SK-N-MC (cell line): ENCODE data around the gene SYNJ2.
A peak's percentile ranks its signal among the peaks of the same experiment; 100 is the strongest.

Experiments used
- DNase-seq: peaks from one replicate; pipeline ENCODE4 v3.0.0-alpha.2; 2011; ENCODE audit warnings: low read depth, low spot score
- H3K27ac ChIP-seq: fragments of 200-600 bp; sonication (generic); 2 replicates; pipeline ENCODE4 v1.5.1; 2016; ENCODE audit warnings: mixed run types
- H3K36me3 ChIP-seq: fragments of 200-600 bp; sonication (generic); 2 replicates; pipeline ENCODE4 v1.6.1; 2017; ENCODE audit warnings: antibody characterized with exemption, low read length, mixed read lengths; ENCODE audit not compliant: insufficient read depth
- H3K4me3 ChIP-seq: fragments of 200-600 bp; sonication (generic); 2 replicates; pipeline ENCODE4 v1.5.1; 2016
- H3K9ac ChIP-seq: fragments of 200-600 bp; sonication (generic); 2 replicates; pipeline ENCODE4 v1.8.0; 2017; ENCODE audit warnings: mixed run types, mixed read lengths; ENCODE audit not compliant: insufficient read length
- H3K9me3 ChIP-seq: fragments of 200-600 bp; sonication (generic); 2 replicates; pipeline ENCODE4 v1.6.1; 2017; ENCODE audit warnings: low read depth, mild to moderate bottlenecking, antibody characterized with exemption, low read length, moderate library complexity, mixed read lengths
- EZH2 ChIP-seq: fragments of 200-600 bp; sonication (generic); IDR thresholded peaks from one replicate; pipeline ENCODE4 v1.6.1; 2017; ENCODE audit warnings: antibody characterized with exemption
- FOXP2 ChIP-seq: optimal IDR thresholded peaks from 2 replicates; pipeline ENCODE3; 2011; ENCODE audit warnings: mild to moderate bottlenecking, moderate library complexity; ENCODE audit not compliant: insufficient read depth; ENCODE audit errors: extremely low read length, control extremely low read depth
- POLR2AphosphoS5 ChIP-seq: IDR thresholded peaks from 2 replicates; pipeline ENCODE4 v1.6.1; 2012; ENCODE audit warnings: mild to moderate bottlenecking, low read depth, low read length, borderline replicate concordance

The SYNJ2 gene

DNA sequence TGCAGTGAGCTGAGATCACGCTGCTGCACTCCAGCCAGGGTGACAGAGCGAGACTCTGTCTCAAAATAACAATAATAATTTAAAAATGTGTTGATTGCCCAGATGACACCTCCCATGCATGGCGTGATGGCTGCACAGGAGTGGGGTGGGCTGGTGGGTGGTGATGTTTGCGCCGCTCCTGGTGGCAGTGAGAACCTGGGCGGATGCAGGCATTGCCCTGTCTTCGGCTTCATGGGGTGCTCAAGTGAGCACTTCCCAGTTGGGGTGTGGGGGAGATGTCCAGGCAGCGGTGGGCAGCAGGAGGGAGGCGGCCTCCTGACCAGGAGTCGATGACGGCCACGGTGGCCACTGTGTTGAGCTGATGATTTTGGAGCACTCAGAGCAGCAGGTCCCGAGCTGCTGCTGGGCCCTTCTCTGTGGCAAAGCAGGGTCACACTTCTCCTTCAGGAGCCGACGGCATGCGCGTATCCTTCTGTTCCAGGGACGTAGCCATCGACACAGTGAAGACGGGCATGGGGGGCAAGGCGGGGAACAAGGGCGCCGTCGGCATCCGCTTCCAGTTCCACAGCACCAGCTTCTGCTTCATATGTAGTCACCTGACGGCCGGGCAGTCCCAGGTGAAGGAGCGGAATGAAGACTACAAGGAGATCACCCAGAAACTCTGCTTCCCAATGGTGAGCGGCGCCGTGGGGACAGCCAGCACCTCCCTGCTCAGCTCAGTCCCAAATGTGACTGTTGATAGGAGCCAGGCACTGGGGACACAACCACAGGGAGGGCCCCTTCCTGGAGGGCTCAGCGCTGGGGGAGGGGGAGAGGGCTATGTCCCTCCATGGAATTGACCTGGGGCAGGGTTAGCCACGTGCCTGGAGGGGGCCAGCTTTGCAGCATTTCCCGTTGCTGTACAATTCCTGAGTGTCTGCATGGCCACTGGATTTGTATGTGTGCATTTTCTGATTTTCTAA is 89.7 kb downstream of the SYNJ2 start:
- H3K27ac ChIP-seq, result no peak overlapping the region
- no peak overlapping the region for H3K4me3 ChIP-seq

DNA sequence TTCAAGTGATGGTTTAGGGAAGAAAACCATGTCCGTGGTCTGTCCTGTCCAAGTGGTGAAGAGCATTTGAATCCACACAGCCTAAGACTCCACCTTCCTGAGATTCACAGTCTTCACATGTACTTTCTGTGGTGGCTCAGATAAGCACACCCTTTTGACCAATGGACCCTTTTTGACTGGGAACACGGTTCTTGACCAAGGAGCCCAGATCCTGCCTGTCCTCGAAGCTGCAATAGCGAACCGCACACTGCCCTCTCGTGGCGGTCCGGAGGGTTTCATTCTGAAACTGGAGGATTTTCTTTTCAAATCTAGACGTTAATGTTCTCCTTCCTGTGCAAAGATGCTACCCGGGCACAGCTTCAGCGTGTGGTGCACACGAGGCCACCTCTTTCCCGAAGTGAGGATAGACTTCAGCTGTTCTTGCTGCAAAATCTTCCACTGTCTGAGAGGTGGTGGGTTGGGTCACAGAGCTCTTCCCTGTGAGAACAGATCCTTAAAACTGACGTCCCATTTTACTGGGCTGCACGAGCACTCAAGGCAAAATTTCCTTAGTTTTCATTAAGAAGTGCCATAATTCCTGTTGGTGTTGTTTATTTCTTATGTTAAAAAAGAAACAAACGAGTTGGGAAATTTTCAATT is 90.5 kb downstream of the SYNJ2 start:
- no peak for TF ChIP-seq FOXP2
- no peak for TF ChIP-seq EZH2
- TF ChIP-seq POLR2AphosphoS5, result no peak
- Histone ChIP-seq H3K36me3 (no peaks in the 10 kb centered on the region), H3K9ac (no peak overlapping the region), H3K9me3 (no peaks in the 10 kb centered on the region), H3K27ac (no peak overlapping the region), H3K4me3 (no peak overlapping the region)
- peak; percentile 32 for DNase-seq

More for the DNA sequence above, 89.7 kb downstream of the SYNJ2 start:
- Histone ChIP-seq H3K9me3 (no peaks in the 10 kb centered on the region), H3K9ac (no peak overlapping the region), H3K36me3 (no peaks in the 10 kb centered on the region)
- TF ChIP-seq POLR2AphosphoS5 (no peak), EZH2 (no peak), FOXP2 (no peak)
- DNase-seq, result no peak

DNA sequence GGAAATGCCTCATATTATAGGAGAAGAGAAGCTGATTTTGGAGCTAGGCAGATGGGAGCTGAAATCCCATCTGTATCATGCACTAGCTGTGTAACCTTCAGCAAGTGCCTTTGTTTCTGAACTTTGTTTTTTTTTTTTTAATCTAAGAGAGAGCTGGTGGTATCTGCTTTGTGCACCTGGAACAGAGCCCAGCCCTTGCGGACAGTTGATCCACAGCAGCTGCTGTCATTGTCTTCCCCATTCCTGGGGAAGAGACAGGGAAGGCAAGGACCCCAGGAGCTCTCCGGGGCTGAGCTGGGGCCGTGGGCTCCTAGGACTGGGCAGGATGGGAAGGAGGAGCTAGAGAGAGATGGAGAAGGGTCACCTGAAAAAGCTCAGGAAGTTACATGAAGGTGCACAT is 92.1 kb downstream of the SYNJ2 start:
- no peak for TF ChIP-seq POLR2AphosphoS5
- TF ChIP-seq FOXP2, result no peak
- TF ChIP-seq EZH2, result no peak
- no peak for DNase-seq
- Histone ChIP-seq H3K9ac (no peak overlapping the region), H3K36me3 (no peaks in the 10 kb centered on the region; the same call in 1 of the 2 replicates), H3K27ac (no peak overlapping the region), H3K9me3 (no peaks in the 10 kb centered on the region), H3K4me3 (no peak overlapping the region)

DNA sequence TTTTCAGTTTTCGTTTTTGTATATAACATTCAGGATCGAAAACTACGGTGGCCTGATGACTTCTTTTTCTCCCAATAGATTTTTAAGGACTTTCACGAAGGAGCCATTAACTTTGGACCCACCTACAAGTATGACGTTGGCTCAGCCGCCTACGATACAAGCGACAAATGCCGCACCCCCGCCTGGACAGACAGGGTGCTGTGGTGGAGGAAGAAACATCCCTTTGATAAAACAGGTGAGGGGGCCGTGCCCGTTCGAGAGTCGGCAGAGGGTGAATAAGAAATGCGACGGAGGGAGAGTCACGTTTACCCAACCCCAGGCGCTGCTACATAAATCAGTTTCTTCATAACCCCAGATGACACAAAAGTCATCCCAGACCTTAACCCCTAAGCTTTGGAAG is 94.9 kb downstream of the SYNJ2 start:
- TF ChIP-seq POLR2AphosphoS5, result no peak
- no peak for TF ChIP-seq EZH2
- TF ChIP-seq FOXP2, result no peak
- DNase-seq, result no peak
- Histone ChIP-seq H3K27ac (no peak overlapping the region), H3K36me3 (no peaks in the 10 kb centered on the region; the same call in 1 of the 2 replicates), H3K4me3 (no peak overlapping the region), H3K9me3 (no peaks in the 10 kb centered on the region), H3K9ac (no peak overlapping the region)

DNA sequence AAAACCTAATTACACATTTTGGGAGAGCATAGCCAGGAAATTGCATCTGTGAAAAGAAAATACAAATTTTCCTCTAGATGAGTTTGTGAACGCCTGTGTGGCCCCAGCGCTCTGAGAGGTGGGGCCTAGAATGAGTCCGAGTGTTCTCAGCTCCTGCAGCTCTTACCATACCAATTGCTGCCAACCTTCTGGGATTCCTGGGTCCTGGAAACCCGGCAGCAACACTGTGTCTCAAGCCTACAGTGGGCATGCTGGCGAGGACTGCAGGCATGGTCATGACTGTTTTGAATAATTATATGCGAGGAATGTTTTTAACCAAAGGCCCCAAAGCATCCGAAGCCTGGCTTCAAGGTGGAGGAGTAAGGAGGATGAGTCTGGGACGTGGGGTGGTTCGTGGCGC is 96.0 kb downstream of the SYNJ2 start:
- Histone ChIP-seq H3K4me3 (no peak overlapping the region), H3K9ac (no peak overlapping the region), H3K9me3 (no peaks in the 10 kb centered on the region), H3K27ac (no peak overlapping the region), H3K36me3 (no peaks in the 10 kb centered on the region; the same call in 1 of the 2 replicates)
- DNase-seq, result no peak
- TF ChIP-seq EZH2 (no peak), FOXP2 (no peak), POLR2AphosphoS5 (no peak)

DNA sequence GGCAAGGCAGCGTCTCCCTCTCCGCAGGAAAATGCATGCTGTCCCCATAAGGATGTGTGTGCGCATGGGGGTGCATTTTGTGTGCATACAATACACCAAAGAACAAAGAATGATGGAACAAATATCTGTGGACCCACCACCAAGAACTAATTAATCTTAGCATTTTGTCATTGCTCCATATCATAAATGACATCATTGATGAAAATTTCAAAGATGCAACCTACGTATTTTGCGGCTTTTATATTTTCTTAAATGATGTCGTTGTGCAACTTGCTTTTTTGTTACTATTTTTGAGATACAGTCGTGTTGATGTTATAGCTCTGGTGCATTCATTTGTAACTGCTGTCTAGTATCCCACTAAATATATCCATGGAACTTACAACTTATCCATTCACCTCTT is 96.7 kb downstream of the SYNJ2 start:
- DNase-seq, result no peak
- H3K27ac ChIP-seq, result no peak overlapping the region
- no peaks in the 10 kb centered on the region; the same call in 1 of the 2 replicates for H3K36me3 ChIP-seq
- TF ChIP-seq FOXP2 (no peak), EZH2 (no peak), POLR2AphosphoS5 (no peak)
- H3K9ac ChIP-seq, result no peak overlapping the region
- no peak overlapping the region for H3K4me3 ChIP-seq
- no peaks in the 10 kb centered on the region for H3K9me3 ChIP-seq

DNA sequence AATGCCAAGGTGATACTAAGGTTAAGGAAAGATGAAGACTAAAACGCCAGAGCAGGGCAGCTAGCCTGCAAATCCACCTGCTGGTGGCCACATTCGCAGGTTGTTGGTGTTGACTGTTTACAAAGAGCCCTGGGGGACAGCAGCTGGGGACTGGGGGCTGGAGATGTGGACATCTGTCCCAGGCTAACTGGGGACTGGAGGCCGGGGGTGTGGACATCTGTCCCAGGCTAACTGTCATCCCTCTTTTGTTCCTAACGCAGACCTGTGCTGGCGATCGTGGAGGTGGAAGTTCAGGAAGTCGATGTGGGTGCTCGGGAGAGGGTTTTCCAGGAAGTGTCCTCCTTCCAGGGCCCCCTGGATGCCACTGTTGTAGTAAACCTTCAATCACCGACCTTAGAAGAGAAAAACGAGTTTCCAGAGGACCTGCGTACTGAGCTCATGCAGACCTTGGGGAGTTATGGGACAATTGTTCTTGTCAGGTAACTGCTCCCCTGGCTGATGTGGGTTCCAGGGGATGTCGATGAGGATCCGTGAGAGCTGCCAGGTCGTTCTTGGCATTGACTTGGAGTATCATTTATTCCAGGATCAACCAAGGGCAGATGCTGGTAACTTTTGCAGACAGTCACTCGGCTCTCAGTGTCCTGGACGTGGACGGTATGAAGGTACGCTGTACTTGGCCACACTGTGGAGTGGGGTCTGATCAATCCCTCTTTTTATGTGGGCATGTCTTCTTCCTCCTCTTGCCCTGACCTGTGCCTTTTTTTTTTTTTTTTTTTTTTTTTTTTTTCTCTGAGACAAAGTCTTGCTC is 99.4 kb downstream of the SYNJ2 start:
- no peak overlapping the region for H3K9ac ChIP-seq
- H3K27ac ChIP-seq, result no peak overlapping the region
- H3K4me3 ChIP-seq, result no peak overlapping the region
- no peak for DNase-seq
- H3K9me3 ChIP-seq, result no peaks in the 10 kb centered on the region
- TF ChIP-seq EZH2, result no peak
- TF ChIP-seq FOXP2, result no peak
- TF ChIP-seq POLR2AphosphoS5, result no peak
- no peaks in the 10 kb centered on the region; the same call in 1 of the 2 replicates for H3K36me3 ChIP-seq

DNA sequence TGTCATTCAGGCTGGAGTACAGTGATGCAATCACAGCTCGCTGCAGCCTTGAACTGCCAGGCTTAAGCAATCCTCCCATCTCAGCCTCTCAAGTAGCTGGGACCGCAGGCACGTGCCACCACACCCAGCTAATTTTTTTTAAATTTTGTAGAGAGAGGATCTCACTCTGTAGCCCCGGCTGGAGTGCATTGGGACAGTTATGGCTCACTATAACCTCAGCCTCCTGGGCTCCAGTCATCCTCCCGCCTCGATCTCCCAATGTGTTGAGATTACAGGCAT is 99.9 kb downstream of the SYNJ2 start:
- Histone ChIP-seq H3K27ac (no peak overlapping the region), H3K9ac (no peak overlapping the region), H3K36me3 (no peaks in the 10 kb centered on the region; the same call in 1 of the 2 replicates), H3K4me3 (no peak overlapping the region), H3K9me3 (no peaks in the 10 kb centered on the region)
- TF ChIP-seq FOXP2 (no peak), POLR2AphosphoS5 (no peak), EZH2 (no peak)
- no peak for DNase-seq
